Fibroblast of pulmonary artery (primary cell): ENCODE results near the gene CLCN6.

Source experiments
- DNase-seq: peaks from one replicate; pipeline ENCODE4 v3.0.0-alpha.2; 2010; ENCODE audit warnings: low read depth
- H3K4me3 ChIP-seq: replicated peaks from 2 replicates; pipeline ENCODE4 v1.5.1; 2011; ENCODE audit warnings: low read depth, mild to moderate bottlenecking, control low read depth, low read length, moderate library complexity
- CTCF ChIP-seq: IDR thresholded peaks from 2 replicates; pipeline ENCODE4 v1.5.1; 2011; ENCODE audit warnings: mild to moderate bottlenecking, control low read depth, low read length, inconsistent platforms; ENCODE audit errors: missing control alignments

The CLCN6 gene

GRCh38 chr1:11845641-11846335 lies 39.8 kb downstream of the CLCN6 start:
- DNase-seq = peak; percentile 48
- no peak overlapping the region for H3K4me3 ChIP-seq
- TF ChIP-seq CTCF = no peak

GRCh38 chr1:11847667-11848372 lies 41.8 kb downstream of the CLCN6 start, which contains the start of gene NPPA:
TSS of gene NPPA (minus strand) at chr1:11847783. CDS start at chr1:11847684, 99 bp downstream.
- H3K4me3 ChIP-seq = no peak within 1 kb of the TSS
- no peak for TF ChIP-seq CTCF
- no peak for DNase-seq

- no peak for DNase-seq
- H3K4me3 ChIP-seq = no peak overlapping the region
- no peak for TF ChIP-seq CTCF
These were observed 42.3 kb downstream of the CLCN6 start for GRCh38 chr1:11848373-11848700.

GRCh38 chr1:11850156-11850555 lies 44.2 kb downstream of the CLCN6 start:
- DNase-seq = no peak
- no peak for TF ChIP-seq CTCF

GRCh38 chr1:11851180-11851579 lies 45.2 kb downstream of the CLCN6 start:
- DNase-seq = no peak
- TF ChIP-seq CTCF = no peak
- no peak overlapping the region for H3K4me3 ChIP-seq

More at GRCh38 chr1:11850156-11850555, 44.2 kb downstream of the CLCN6 start:
- no peak overlapping the region for H3K4me3 ChIP-seq

- no peak for TF ChIP-seq CTCF
- DNase-seq = no peak
- H3K4me3 ChIP-seq = no peak overlapping the region
These were observed 48.5 kb downstream of the CLCN6 start for GRCh38 chr1:11854519-11854918.
